Coronary artery (tissue), 2 donors: ENCODE results near the gene OR10P1.
"Not testable (repeated sequence)": the region's sequence is repeated elsewhere in the genome, so short reads cannot be mapped to it uniquely, and the experiment has no call there.

Experiments
- DNase-seq: peaks from one replicate; pipeline ENCODE4 v3.0.0-alpha.2; 2017; ENCODE audit warnings: low spot score
- H3K27ac ChIP-seq, 2 donors: fragments of 200-600 bp; sonication (generic); one replicate each; pipeline ENCODE4 v1.5.1; 2016 to 2019
- H3K4me3 ChIP-seq: fragments of 200-600 bp; sonication (generic); 2 replicates; pipeline ENCODE4 v1.5.1; 2016; ENCODE audit warnings: mild to moderate bottlenecking, moderate library complexity
- CTCF ChIP-seq: fragments of 200-600 bp; sonication (generic); IDR thresholded peaks from one replicate; pipeline ENCODE4 v1.5.1; 2019; ENCODE audit warnings: antibody characterized with exemption

Gene OR10P1

GRCh38 chr12:55636853-55637252 lies at the start of gene OR10P1:
TSS of gene OR10P1 (plus strand) at chr12:55636892. CDS start at chr12:55636892, 0 bp downstream.
- Histone ChIP-seq H3K4me3 (no peak within 1 kb of the TSS), H3K27ac (no peak within 1 kb of the TSS)
- DNase-seq: no peak
- TF ChIP-seq CTCF: no peak

- not testable (repeated sequence) for H3K27ac ChIP-seq, H3K4me3 ChIP-seq, DNase-seq
Observed at GRCh38 chr12:55590152-55590551, 46.5 kb upstream of the OR10P1 start.

- Histone ChIP-seq H3K27ac (no peak overlapping the region), H3K4me3 (no peak overlapping the region)
- no peak for TF ChIP-seq CTCF
- DNase-seq: no peak
Observed at GRCh38 chr12:55607821-55608594, 28.7 kb upstream of the OR10P1 start.

GRCh38 chr12:55610598-55610997 lies 26.1 kb upstream of the OR10P1 start:
- H3K4me3 ChIP-seq: no peak overlapping the region
- no peak for DNase-seq
- H3K27ac ChIP-seq: no peak overlapping the region
- TF ChIP-seq CTCF: no peak

GRCh38 chr12:55612646-55613045 lies 24.0 kb upstream of the OR10P1 start:
- Histone ChIP-seq H3K4me3 (no peak overlapping the region), H3K27ac (no peak overlapping the region)
- no peak for DNase-seq
- TF ChIP-seq CTCF: no peak

- H3K27ac ChIP-seq: no peak overlapping the region
- no peak for DNase-seq
- no peak overlapping the region for H3K4me3 ChIP-seq
- no peak for TF ChIP-seq CTCF
Observed at GRCh38 chr12:55614764-55615163, 21.9 kb upstream of the OR10P1 start.

GRCh38 chr12:55619354-55620138 lies 17.1 kb upstream of the OR10P1 start:
- no peak for DNase-seq
- TF ChIP-seq CTCF: peak; percentile 71
- no peak overlapping the region for H3K4me3 ChIP-seq
- H3K27ac ChIP-seq: no peak overlapping the region
